Upper lobe of left lung (tissue), 4 donors: ENCODE measurements around the gene KANSL1.

Source experiments
- CTCF ChIP-seq, 6 experiments: fragments of 450-650 bp in 4 of 6; fragments of 200-600 bp in 2 of 6; sonication (generic) in 2 of 6; IDR thresholded peaks; one replicate each; pipeline ENCODE4 v1.5.1; 2016 to 2019; ENCODE audit warnings: antibody characterized with exemption in 6 of 6
- EP300 ChIP-seq, 4 donors: sonication (generic); formaldehyde crosslinking; IDR thresholded peaks; one replicate each; pipeline ENCODE4 v1.5.1; 2017; ENCODE audit warnings: antibody characterized with exemption in 4 of 4, control low read depth in 2 of 4
- POLR2A ChIP-seq, 4 donors: fragments of 450-650 bp; IDR thresholded peaks; one replicate each; pipeline ENCODE4 v1.5.1; 2016 to 2017; ENCODE audit warnings: antibody characterized with exemption in 4 of 4, mild to moderate bottlenecking in 2 of 4

- TF ChIP-seq CTCF (IDR thresholded peaks at IDR 0.05): no peak
- no peak for TF ChIP-seq POLR2A (IDR thresholded peaks at IDR 0.05)
- TF ChIP-seq EP300 (IDR thresholded peaks at IDR 0.05): no peak
Observed at GRCh38 chr17:46029627-46030026, 163.6 kb downstream of the KANSL1 start.
